NCI-H446 (cell line): Measurements from ENCODE around the gene PXDN.
A peak's percentile ranks its signal among the peaks of the same experiment; 100 is the strongest.

Experiments
- DNase-seq, 2 experiments: peaks; one replicate each; lab custom pipeline; 2025; lab: John Stamatoyannopoulos, UW

PXDN gene

GRCh38 chr2:1665761-1666505, 78.4 kb downstream of the PXDN start:
- DNase-seq, result peak in 1 of 2 experiments; percentile 13

- DNase-seq, result no peak
These were observed 79.6 kb downstream of the PXDN start for GRCh38 chr2:1664698-1665097.

GRCh38 chr2:1664076-1664605, 80.2 kb downstream of the PXDN start:
- DNase-seq, result no peak

GRCh38 chr2:1663621-1664020, 80.7 kb downstream of the PXDN start:
- DNase-seq, result no peak

- DNase-seq, result no peak
These were observed 81.6 kb downstream of the PXDN start for GRCh38 chr2:1662606-1663180.

GRCh38 chr2:1661891-1662605, 82.3 kb downstream of the PXDN start:
- no peak for DNase-seq

- no peak for DNase-seq
These were observed 83.4 kb downstream of the PXDN start for GRCh38 chr2:1660656-1661640.

- DNase-seq, result no peak
These were observed 84.3 kb downstream of the PXDN start for GRCh38 chr2:1659951-1660565.

- DNase-seq, result no peak
These were observed 85.7 kb downstream of the PXDN start for GRCh38 chr2:1658394-1659151.

GRCh38 chr2:1656961-1657841, 87.1 kb downstream of the PXDN start:
- no peak for DNase-seq

- no peak for DNase-seq
These were observed 87.9 kb downstream of the PXDN start for GRCh38 chr2:1656326-1656960.

- no peak for DNase-seq
These were observed 88.9 kb downstream of the PXDN start for GRCh38 chr2:1655461-1655860.

GRCh38 chr2:1654696-1655374, 89.5 kb downstream of the PXDN start:
- DNase-seq, result no peak

GRCh38 chr2:1653956-1654695, 90.2 kb downstream of the PXDN start:
- DNase-seq, result peak in 1 of 2 experiments; percentile 12

GRCh38 chr2:1652034-1652790, 92.1 kb downstream of the PXDN start:
- DNase-seq, result no peak

- DNase-seq, result no peak
These were observed 92.9 kb downstream of the PXDN start for GRCh38 chr2:1651121-1652033.
